GM23248 (cell line): ENCODE results near the gene ZIC4.

Experiments used
- EZH2 ChIP-seq: fragments of 200-600 bp; sonication (generic); IDR thresholded peaks from 2 replicates; pipeline ENCODE4 v1.6.1; 2018; ENCODE audit warnings: antibody characterized with exemption, mild to moderate bottlenecking; ENCODE audit not compliant: insufficient read depth, poor library complexity, severe bottlenecking
- EZH2phosphoT487 ChIP-seq: fragments of 200-600 bp; sonication (generic); IDR thresholded peaks from 2 replicates; pipeline ENCODE4 v1.6.1; 2018; ENCODE audit warnings: antibody characterized with exemption, moderate library complexity, mild to moderate bottlenecking, low read depth; ENCODE audit not compliant: insufficient read depth

- TF ChIP-seq EZH2phosphoT487 (no peak), EZH2 (no peak)
Measured at GRCh38 chr3:147428754-147429153, 22.4 kb upstream of the ZIC4 start.
